H1 (cell line): ENCODE data around the gene ANKRD61. TPM values are rescaled to one million over a fixed set of nuclear protein-coding genes. Genes with fewer than 3 reads are reported as not detected.

Experiments used
- CTCF ChIA-PET: fragments of 300-600 bp; sonication (Branson Sonifier 250); formaldehyde crosslinking; loops from one replicate; lab custom pipeline; 2021; ENCODE audit not compliant: partially characterized antibody; lab: Charles Lee
- POLR2A ChIA-PET: fragments of 300-600 bp; sonication (Branson Sonifier 250); formaldehyde crosslinking; loops from one replicate; lab custom pipeline; 2021; ENCODE audit warnings: inconsistent platforms; ENCODE audit not compliant: partially characterized antibody; lab: Charles Lee
- DNase-seq, 2 experiments: peaks; one replicate each; pipeline versions ENCODE4 v3.0.0 to v3.0.0-alpha.2; 2010 to 2022; ENCODE audit warnings: low spot score in 2 of 2, low read depth in 1 of 2, mixed read lengths in 1 of 2
- FAIRE-seq: peaks from 2 replicates; lab custom pipeline; 2011; peaks lifted over from hg19 to GRCh38; lab: Jason Lieb, UNC
- H2AFZ ChIP-seq: 2 replicates; pipeline ENCODE4 v1.8.1; 2012; ENCODE audit warnings: low read length, inconsistent platforms
- H2AK5ac ChIP-seq: 2 replicates; pipeline ENCODE4 v1.6.1; 2013; ENCODE audit warnings: low read depth, low read length
- H2BK120ac ChIP-seq: replicated peaks from 2 replicates; pipeline ENCODE3; 2013; ENCODE audit warnings: low read depth, low read length, inconsistent platforms
- H2BK12ac ChIP-seq: 2 replicates; pipeline ENCODE4 v1.6.1; 2013; ENCODE audit warnings: low read depth, low read length
- H2BK15ac ChIP-seq: 2 replicates; pipeline ENCODE4 v1.6.1; 2013; ENCODE audit warnings: low read length
- H2BK20ac ChIP-seq: 2 replicates; pipeline ENCODE4 v1.6.1; 2013; ENCODE audit warnings: low read length
- H2BK5ac ChIP-seq: 2 replicates; pipeline ENCODE4 v1.6.1; 2013; ENCODE audit warnings: low read depth, low read length
- H3K14ac ChIP-seq: 2 replicates; pipeline ENCODE4 v1.6.1; 2013; ENCODE audit warnings: inconsistent platforms; ENCODE audit not compliant: insufficient read length
- H3K18ac ChIP-seq: 2 replicates; pipeline ENCODE4 v1.6.1; 2013; ENCODE audit warnings: low read length; ENCODE audit errors: extremely low read depth
- H3K23ac ChIP-seq: 2 replicates; pipeline ENCODE4 v1.6.1; 2013; ENCODE audit warnings: inconsistent platforms; ENCODE audit not compliant: insufficient read length
- H3K23me2 ChIP-seq: 2 replicates; pipeline ENCODE4 v1.6.1; 2013; ENCODE audit warnings: low read depth, low read length
- H3K27ac ChIP-seq: 2 replicates; pipeline ENCODE4 v1.6.1; 2011; ENCODE audit warnings: low read depth, low read length, inconsistent platforms
- H3K27me3 ChIP-seq, 4 experiments: replicated peaks in 1 of 4; 1 replicate in 1 of 4; 2 replicates in 3 of 4; pipeline versions ENCODE4 v1.6.1 to v1.8.1; 2011 to 2013; ENCODE audit warnings: low read length in 3 of 4, mild to moderate bottlenecking in 3 of 4, inconsistent platforms in 2 of 4, mixed read lengths in 2 of 4, moderate library complexity in 1 of 4; ENCODE audit not compliant: control insufficient read depth in 3 of 4, insufficient read depth in 3 of 4; ENCODE audit errors: extremely low read depth in 1 of 4
- H3K36me3 ChIP-seq, 4 experiments: 2 replicates each; pipeline versions ENCODE4 v1.6.1 to v1.8.1; 2011 to 2013; ENCODE audit warnings: mild to moderate bottlenecking in 4 of 4, low read length in 3 of 4, moderate library complexity in 2 of 4, control low read depth in 1 of 4, inconsistent platforms in 1 of 4; ENCODE audit not compliant: insufficient read depth in 4 of 4, control insufficient read depth in 2 of 4
- H3K4ac ChIP-seq: replicated peaks from 2 replicates; pipeline ENCODE3; 2013; ENCODE audit warnings: low read length, low read depth, mixed read lengths, inconsistent platforms; ENCODE audit not compliant: insufficient read length
- H3K4me1 ChIP-seq, 4 experiments: replicated peaks in 1 of 4; 1 replicate in 1 of 4; 2 replicates in 3 of 4; pipeline versions ENCODE4 v1.6.1 to v1.8.1; 2011 to 2013; ENCODE audit warnings: low read length in 3 of 4, inconsistent platforms in 2 of 4, mixed read lengths in 1 of 4; ENCODE audit not compliant: insufficient read depth in 4 of 4, control insufficient read depth in 3 of 4
- H3K4me2 ChIP-seq, 2 experiments: 2 replicates each; pipeline versions ENCODE4 v1.6.1 to v1.8.1; 2011 to 2013; ENCODE audit warnings: low read depth in 2 of 2, low read length in 2 of 2, control low read depth in 1 of 2, inconsistent platforms in 1 of 2, mild to moderate bottlenecking in 1 of 2; ENCODE audit not compliant: insufficient read depth in 1 of 2
- H3K4me3 ChIP-seq, 4 experiments: fragments of 200-600, 300-600 bp in 1 of 4; sonication (generic), shearing (Covaris generic), sonication (Bioruptor Twin) in 1 of 4; 2 replicates each; pipeline versions ENCODE4 v1.5.1 to v1.8.1; 2011 to 2016; ENCODE audit warnings: low read length in 4 of 4, low read depth in 3 of 4, control low read depth in 2 of 4, inconsistent platforms in 2 of 4, mild to moderate bottlenecking in 2 of 4, mixed read lengths in 1 of 4, moderate library complexity in 1 of 4; ENCODE audit not compliant: insufficient read depth in 2 of 4; ENCODE audit errors: extremely low read depth in 1 of 4
- H3K56ac ChIP-seq: replicated peaks from 2 replicates; pipeline ENCODE3; 2013; ENCODE audit warnings: low read depth, mild to moderate bottlenecking, mixed read lengths, low read length, inconsistent platforms; ENCODE audit not compliant: insufficient read length
- H3K79me1 ChIP-seq: 2 replicates; pipeline ENCODE4 v1.6.1; 2013; ENCODE audit warnings: low read depth, low read length, control low read depth
- H3K79me2 ChIP-seq, 2 experiments: 2 replicates each; pipeline versions ENCODE4 v1.6.1 to v1.8.1; 2012 to 2013; ENCODE audit warnings: low read length in 2 of 2, mild to moderate bottlenecking in 2 of 2, inconsistent platforms in 1 of 2; ENCODE audit not compliant: insufficient read depth in 2 of 2, control insufficient read depth in 1 of 2
- H3K9ac ChIP-seq, 4 experiments: replicated peaks in 1 of 4; 1 replicate in 1 of 4; 2 replicates in 3 of 4; pipeline versions ENCODE4 v1.6.1 to v1.8.1; 2011 to 2013; ENCODE audit warnings: low read depth in 3 of 4, low read length in 3 of 4, control low read depth in 2 of 4, mild to moderate bottlenecking in 2 of 4, moderate library complexity in 2 of 4, inconsistent platforms in 1 of 4; ENCODE audit errors: extremely low read depth in 1 of 4
- H3K9me3 ChIP-seq, 2 experiments: 2 replicates each; pipeline versions ENCODE4 v1.6.1 to v1.8.1; 2012 to 2013; ENCODE audit warnings: mild to moderate bottlenecking in 2 of 2, moderate library complexity in 2 of 2, control low read depth in 1 of 2, inconsistent platforms in 1 of 2, low read depth in 1 of 2, low read length in 1 of 2, mixed read lengths in 1 of 2; ENCODE audit not compliant: insufficient read depth in 2 of 2
- H4K20me1 ChIP-seq, 2 experiments: replicated peaks in 1 of 2; 2 replicates each; pipeline versions ENCODE3 to v1.8.1; 2011 to 2013; ENCODE audit warnings: inconsistent platforms in 2 of 2, low read length in 2 of 2, mild to moderate bottlenecking in 1 of 2; ENCODE audit not compliant: insufficient read depth in 2 of 2, control insufficient read depth in 1 of 2
- H4K5ac ChIP-seq: 2 replicates; pipeline ENCODE4 v1.6.1; 2013; ENCODE audit warnings: low read length, low read depth, mixed read lengths, inconsistent platforms; ENCODE audit not compliant: insufficient read length
- H4K8ac ChIP-seq: 2 replicates; pipeline ENCODE4 v1.8.0; 2013; ENCODE audit warnings: mild to moderate bottlenecking, moderate library complexity, low read length, inconsistent platforms; ENCODE audit not compliant: insufficient read depth; ENCODE audit errors: extremely low read depth
- H4K91ac ChIP-seq: replicated peaks from 2 replicates; pipeline ENCODE3; 2013; ENCODE audit warnings: low read length, mixed read lengths, inconsistent platforms; ENCODE audit not compliant: insufficient read length
- BRCA1 ChIP-seq: IDR thresholded peaks from 2 replicates; pipeline ENCODE4 v1.6.1; 2012; ENCODE audit warnings: low read depth, low read length, improper control_type of control experiment
- EGR1 ChIP-seq: IDR thresholded peaks from 2 replicates; pipeline ENCODE4 v1.6.1; 2011; ENCODE audit warnings: low read depth, low read length, borderline replicate concordance
- KDM1A ChIP-seq: fragments of 200-600, 300-600 bp; sonication (generic); IDR thresholded peaks from 2 replicates; pipeline ENCODE4 v1.7.1; 2016; ENCODE audit warnings: mild to moderate bottlenecking, low read length, borderline replicate concordance
- NANOG ChIP-seq: IDR thresholded peaks from 2 replicates; pipeline ENCODE4 v1.6.1; 2011; ENCODE audit warnings: low read length, low read depth, mild to moderate bottlenecking, inconsistent platforms; ENCODE audit not compliant: insufficient read depth, poor library complexity, severe bottlenecking
- PHF8 ChIP-seq: fragments of 200-600 bp; sonication (generic); conservative IDR thresholded peaks from 2 replicates; pipeline ENCODE4 v1.7.1; 2012; ENCODE audit warnings: low read depth, mild to moderate bottlenecking, inconsistent platforms, low read length, moderate library complexity
- RAD21 ChIP-seq, 2 experiments: IDR thresholded peaks in 1 of 2; conservative IDR thresholded peaks in 1 of 2; 2 replicates each; pipeline ENCODE4 v1.6.1; 2011; ENCODE audit warnings: low read depth in 2 of 2, low read length in 2 of 2, improper control_type of control experiment in 1 of 2, inconsistent platforms in 1 of 2, mild to moderate bottlenecking in 1 of 2, moderate library complexity in 1 of 2
- RXRA ChIP-seq: IDR thresholded peaks from 2 replicates; pipeline ENCODE4 v1.6.1; 2011; ENCODE audit warnings: low read depth, mild to moderate bottlenecking, low read length, moderate library complexity; ENCODE audit not compliant: insufficient read depth
- TBP ChIP-seq: IDR thresholded peaks from 2 replicates; pipeline ENCODE4 v1.6.1; 2011; ENCODE audit warnings: low read depth, low read length, improper control_type of control experiment
- TCF12 ChIP-seq: IDR thresholded peaks from 2 replicates; pipeline ENCODE4 v1.6.1; 2011; ENCODE audit warnings: low read depth, mild to moderate bottlenecking, low read length
- WGBS, 2 experiments: shearing (Covaris generic) in 1 of 2; methylation state at CpG; one replicate each; pipeline versions ENCODE4 v1.1.6 to v1.1.7; 2013 to 2015; ENCODE audit warnings: low lambda C conversion rate in 2 of 2, mixed read lengths in 2 of 2, inconsistent platforms in 1 of 2, low coverage in 1 of 2, missing lambda C conversion rate in 1 of 2; ENCODE audit not compliant: insufficient replicate concordance in 2 of 2, insufficient coverage in 1 of 2, insufficient read length in 1 of 2; ENCODE audit errors: extremely low coverage in 1 of 2, missing lambda C conversion rate in 1 of 2; 5-methylcytosine and 5-hydroxymethylcytosine counted together
- polyA plus RNA-seq, 7 experiments: library from polyadenylated mRNA; depleted of rRNA in 3 of 7; stranded (reverse) in 5 of 7; unstranded in 2 of 7; fragments of >200 nt in 5 of 7; fragments of 200-250 nt in 2 of 7; gene quantifications; 1 replicate in 5 of 7; 2 replicates in 1 of 7; 4 replicates in 1 of 7; pipeline versions ENCODE4 v1.2.1 to v1.2.3, GENCODE V29; 2011 to 2013; ENCODE audit warnings: missing spikeins in 2 of 7, mixed read lengths in 2 of 7
- total RNA-seq: library from RNA; stranded (reverse); fragmentation: NEBNext Ultra II Directional; extraction: Animal tissue kit (Norgen Biotek cat#: 25700); gene quantifications from 2 replicates; pipeline ENCODE4 v1.2.1, GENCODE V29; 2021
- TF ChIP-seq, protein P1 (sequence below), 3 experiments: IDR thresholded peaks; 1 replicate in 2 of 3; 2 replicates in 1 of 3; pipeline versions ENCODE4 v1.5.1 to v1.6.1; 2011; ENCODE audit warnings: low read length in 3 of 3, mild to moderate bottlenecking in 3 of 3, inconsistent platforms in 2 of 3, low read depth in 1 of 3, moderate library complexity in 1 of 3; ENCODE audit not compliant: insufficient read depth in 1 of 3; ENCODE audit errors: control extremely low read depth in 1 of 3

The ANKRD61 gene
- total and polyA plus RNA-seq, 2 of the 8 experiments (the other 6 are each of a cell fraction or from before 2014, with no cell fraction given), result 0.23 to 0.32 TPM

DNA sequence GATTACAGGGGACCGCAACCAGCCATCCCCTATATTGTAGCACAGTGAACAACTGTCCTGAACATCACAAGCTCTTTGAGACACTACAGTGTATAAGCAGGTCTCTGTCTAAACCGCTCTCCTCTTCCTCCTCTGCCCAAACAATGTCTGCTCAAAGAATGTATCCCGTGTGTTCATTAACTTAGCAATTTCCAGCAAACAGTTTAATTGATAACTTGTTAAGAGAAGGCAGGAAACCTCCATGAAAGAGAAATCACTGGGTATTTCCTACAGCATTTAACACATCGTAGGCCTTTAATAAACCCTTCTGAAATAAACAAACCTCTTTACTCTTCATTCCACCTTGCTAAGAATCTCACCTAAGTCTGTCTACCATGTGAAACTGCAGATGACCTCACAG is 23.8 kb upstream of the ANKRD61 start:
- H3K27me3 ChIP-seq, result no peaks in the 10 kb centered on the region
- no peaks in the 10 kb centered on the region for H3K9me3 ChIP-seq
- H2BK20ac ChIP-seq, result no peak overlapping the region
- H3K4ac ChIP-seq, result no peak overlapping the region
- H4K91ac ChIP-seq, result no peak overlapping the region
- H3K79me2 ChIP-seq, result peaks cover 0 to 37% of the 10 kb centered on the region in 2 experiments; a peak in 3 of 4 replicates
- ChIA-PET CTCF (interaction anchor here (2.9 kb wide), 1 partner anchor 9 kb away, joined by 15 read pairs; no protein-coding TSS in a partner anchor), POLR2A (interaction anchor here (0.6 to 8.0 kb wide), 4 partner anchors 8 to 138 kb away, joined by 3 to 66 read pairs (median 8); no protein-coding TSS in a partner anchor)
- no peak overlapping the region for H2BK15ac ChIP-seq
- no peak overlapping the region for H3K9ac ChIP-seq
- no peak overlapping the region for H3K56ac ChIP-seq
- H3K36me3 ChIP-seq, result peaks cover 0 to 33% (median 9%) of the 10 kb centered on the region in 4 experiments; a peak in 4 of 8 replicates
- H2AK5ac ChIP-seq, result no peak overlapping the region
- no peak overlapping the region for H2BK120ac ChIP-seq
- H2BK5ac ChIP-seq, result no peak overlapping the region
- H3K23me2 ChIP-seq, result no peaks in the 10 kb centered on the region
- H2BK12ac ChIP-seq, result no peak overlapping the region
- no peak overlapping the region for H3K14ac ChIP-seq
- no peak overlapping the region for H3K23ac ChIP-seq
- peaks cover 0 to 3% (median 0%) of the 10 kb centered on the region in 4 experiments; a peak in 1 of 7 replicates for H3K4me1 ChIP-seq
- FAIRE-seq, result no peak
- H2AFZ ChIP-seq, result no peak overlapping the region
- no peak overlapping the region for H3K27ac ChIP-seq
- no peak overlapping the region for H3K18ac ChIP-seq
- no peaks in the 10 kb centered on the region for H3K79me1 ChIP-seq
- 93% methylated on average over 4 of the region's 4 CpGs; no CpG with 5 or more reads in 1 of the 2 experiments for WGBS, 2 experiments
- no peak for DNase-seq
- peak overlapping the region in 1 of 2 experiments; percentile 75; a peak in 1 of 4 replicates for H3K4me2 ChIP-seq
- H4K5ac ChIP-seq, result no peak overlapping the region
- H4K20me1 ChIP-seq, result no peaks in the 10 kb centered on the region
- 0 out of 8 replicates have a peak overlapping the region, but pooled peaks of 1 of the 4 experiments have one; percentile 12 for H3K4me3 ChIP-seq
- no peak overlapping the region for H4K8ac ChIP-seq
- TF ChIP-seq RAD21 (IDR thresholded peaks at IDR 0.05 in 1 of 2, conservative IDR thresholded peaks at IDR 0.05 in 1 of 2; ENCODE audit: low read depth in 2 of 2, low read length in 2 of 2) (no peak), PHF8 (no peak), NANOG (no peak), KDM1A (no peak), TCF12 (no peak), TBP (no peak), EGR1 (no peak), BRCA1 (no peak), RXRA (no peak)
- TF ChIP-seq, protein P1, sequence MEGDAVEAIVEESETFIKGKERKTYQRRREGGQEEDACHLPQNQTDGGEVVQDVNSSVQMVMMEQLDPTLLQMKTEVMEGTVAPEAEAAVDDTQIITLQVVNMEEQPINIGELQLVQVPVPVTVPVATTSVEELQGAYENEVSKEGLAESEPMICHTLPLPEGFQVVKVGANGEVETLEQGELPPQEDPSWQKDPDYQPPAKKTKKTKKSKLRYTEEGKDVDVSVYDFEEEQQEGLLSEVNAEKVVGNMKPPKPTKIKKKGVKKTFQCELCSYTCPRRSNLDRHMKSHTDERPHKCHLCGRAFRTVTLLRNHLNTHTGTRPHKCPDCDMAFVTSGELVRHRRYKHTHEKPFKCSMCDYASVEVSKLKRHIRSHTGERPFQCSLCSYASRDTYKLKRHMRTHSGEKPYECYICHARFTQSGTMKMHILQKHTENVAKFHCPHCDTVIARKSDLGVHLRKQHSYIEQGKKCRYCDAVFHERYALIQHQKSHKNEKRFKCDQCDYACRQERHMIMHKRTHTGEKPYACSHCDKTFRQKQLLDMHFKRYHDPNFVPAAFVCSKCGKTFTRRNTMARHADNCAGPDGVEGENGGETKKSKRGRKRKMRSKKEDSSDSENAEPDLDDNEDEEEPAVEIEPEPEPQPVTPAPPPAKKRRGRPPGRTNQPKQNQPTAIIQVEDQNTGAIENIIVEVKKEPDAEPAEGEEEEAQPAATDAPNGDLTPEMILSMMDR (IDR thresholded peaks at IDR 0.05; ENCODE audit: control extremely low read depth in 1 of 3, insufficient read depth in 1 of 3, low read depth in 1 of 3, low read length in 3 of 3), result no peak
